Measurements from ENCODE around the gene MAZ.

GRCh38 chr16:29857133-29857760 lies 50.9 kb downstream of the MAZ start:
- TF ChIP-seq POLR2A (IDR thresholded peaks at IDR 0.05; ENCODE audit: low read length), result no peak
- no peak for TF ChIP-seq GATA1 (IDR thresholded peaks at IDR 0.05; ENCODE audit: low read depth, low read length)

Measured in erythroblast (primary cell).